ENCODE results near the gene ELOVL6. TPM values are rescaled to one million over a fixed set of nuclear protein-coding genes. Genes with fewer than 3 reads are reported as not detected.
A peak's percentile ranks its signal among the peaks of the same experiment; 100 is the strongest.
"Not testable (repeated sequence)": the region's sequence is repeated elsewhere in the genome, so short reads cannot be mapped to it uniquely, and the experiment has no call there.

The ELOVL6 gene
- total and polyA plus RNA-seq, 9 of the 15 experiments (the other 6 are each of a cell fraction or from before 2014, with no cell fraction given), result 18.3 to 82.6 (median 46.0) TPM

DNA sequence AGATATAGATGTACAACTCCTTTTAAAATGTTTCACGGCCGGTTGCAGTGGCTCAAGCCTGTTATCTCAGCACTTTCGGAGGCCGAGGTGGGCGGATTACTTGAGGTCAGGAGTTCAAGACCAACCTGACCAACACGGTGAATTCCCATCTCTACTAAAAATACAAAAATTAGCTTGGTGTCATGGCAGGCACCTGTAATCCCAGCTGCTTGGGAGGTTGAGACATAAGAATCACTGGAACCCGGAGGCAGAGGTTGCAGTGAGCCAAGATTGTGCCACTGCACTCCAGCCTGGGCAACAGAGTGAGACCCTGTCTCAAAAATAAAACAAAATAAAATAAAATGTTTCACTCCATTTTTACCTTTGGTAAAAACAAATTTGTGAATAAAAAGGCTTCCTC is 5.1 kb downstream of the ELOVL6 start:
- Histone ChIP-seq H3K9ac (ENCODE audit: insufficient read depth in 1 of 2, low read depth in 2 of 2, low read length in 2 of 2) (peak overlapping the region in 1 of 2 experiments; percentile 97; a peak in 2 of 4 replicates), H3K4me2 (ENCODE audit: insufficient read depth, low read length) (peak overlapping the region; percentile 96), H3K27ac (ENCODE audit: extremely low read depth, low read depth, low read length) (peak overlapping the region; percentile 98), H3K4me1 (replicated peaks in 1 of 2; ENCODE audit: control insufficient read depth in 2 of 2, insufficient read depth in 2 of 2, low read length in 2 of 2) (peaks cover 22 to 25% of the 10 kb centered on the region in 2 experiments), H3K79me2 (ENCODE audit: control insufficient read depth, insufficient read depth, low read length) (peaks cover 80% of the 10 kb centered on the region), H3K36me3 (ENCODE audit: control insufficient read depth, insufficient read depth, low read length) (peaks cover 53% of the 10 kb centered on the region)
- H2AFZ ChIP-seq (ENCODE audit: low read depth, low read length); H3K9me1 ChIP-seq (ENCODE audit: control insufficient read depth, insufficient read depth, low read length); ATAC-seq; H3K9me3 ChIP-seq (replicated peaks; ENCODE audit: control insufficient read depth, insufficient read depth, low read depth, low read length); in situ Hi-C loops (cut with MboI); H4K20me1 ChIP-seq (replicated peaks; ENCODE audit: control insufficient read depth, insufficient read depth, low read length); H3K27me3 ChIP-seq (ENCODE audit: control insufficient read depth in 2 of 2, insufficient read depth in 2 of 2, low read length in 2 of 2); CTCF ChIA-PET (ENCODE audit: low intra/inter-chr PET ratio); H3K4me3 ChIP-seq; BruUV-seq (replicated peaks); TF ChIP-seq MYC (CRISPR knock-in tag; IDR thresholded peaks at IDR 0.05; ENCODE audit: borderline replicate concordance, low read depth): not testable (repeated sequence)
- intact Hi-C loops (cut with micrococcal nuclease), result loop anchor here (1.0 to 10.0 kb wide), 2 partner anchors 10 to 378 kb away; partner anchors contain the start of gene GAR1
- DNase-seq (ENCODE audit: extremely low read depth in 1 of 4, low spot score in 3 of 4) (peak in 1 of 4 experiments; percentile 66), FAIRE-seq (peak; percentile 79)
- POLR2A ChIA-PET, result interaction anchor here (0.7 to 2.1 kb wide), 6 partner anchors 9 to 57 kb away, joined by 3 to 17 read pairs (median 3); no protein-coding TSS in a partner anchor
- WGBS (ENCODE audit: insufficient coverage, low coverage, missing lambda C conversion rate), result 6% methylated on average over 7 of the region's 7 CpGs
- TF ChIP-seq EGR1 (conservative IDR thresholded peaks at IDR 0.05) (peak; percentile 82), EP300 (IDR thresholded peaks at IDR 0.05; ENCODE audit: low read length) (peak; percentile 33; the same call in 1 of the 2 replicates), EHMT2 (IDR thresholded peaks at IDR 0.05) (peak; percentile 65; the same call in 1 of the 2 replicates), SMARCA5 (IDR thresholded peaks at IDR 0.05) (peak; percentile 35; the same call in 1 of the 2 replicates), LARP7 (IDR thresholded peaks at IDR 0.05) (0 out of 2 replicates have a peak, but pooled peaks have one; percentile 31), MECOM (CRISPR knock-in tag; IDR thresholded peaks at IDR 0.05) (0 out of 2 replicates have a peak, but pooled peaks have one; percentile 14), MYC (IDR thresholded peaks at IDR 0.05; ENCODE audit: low read depth, low read length) (0 out of 2 replicates have a peak, but pooled peaks have one; percentile 15), ZNF316 (IDR thresholded peaks at IDR 0.05) (peak; percentile 26; the same call in 1 of the 2 replicates)
- TF ChIP-seq, protein P1, sequence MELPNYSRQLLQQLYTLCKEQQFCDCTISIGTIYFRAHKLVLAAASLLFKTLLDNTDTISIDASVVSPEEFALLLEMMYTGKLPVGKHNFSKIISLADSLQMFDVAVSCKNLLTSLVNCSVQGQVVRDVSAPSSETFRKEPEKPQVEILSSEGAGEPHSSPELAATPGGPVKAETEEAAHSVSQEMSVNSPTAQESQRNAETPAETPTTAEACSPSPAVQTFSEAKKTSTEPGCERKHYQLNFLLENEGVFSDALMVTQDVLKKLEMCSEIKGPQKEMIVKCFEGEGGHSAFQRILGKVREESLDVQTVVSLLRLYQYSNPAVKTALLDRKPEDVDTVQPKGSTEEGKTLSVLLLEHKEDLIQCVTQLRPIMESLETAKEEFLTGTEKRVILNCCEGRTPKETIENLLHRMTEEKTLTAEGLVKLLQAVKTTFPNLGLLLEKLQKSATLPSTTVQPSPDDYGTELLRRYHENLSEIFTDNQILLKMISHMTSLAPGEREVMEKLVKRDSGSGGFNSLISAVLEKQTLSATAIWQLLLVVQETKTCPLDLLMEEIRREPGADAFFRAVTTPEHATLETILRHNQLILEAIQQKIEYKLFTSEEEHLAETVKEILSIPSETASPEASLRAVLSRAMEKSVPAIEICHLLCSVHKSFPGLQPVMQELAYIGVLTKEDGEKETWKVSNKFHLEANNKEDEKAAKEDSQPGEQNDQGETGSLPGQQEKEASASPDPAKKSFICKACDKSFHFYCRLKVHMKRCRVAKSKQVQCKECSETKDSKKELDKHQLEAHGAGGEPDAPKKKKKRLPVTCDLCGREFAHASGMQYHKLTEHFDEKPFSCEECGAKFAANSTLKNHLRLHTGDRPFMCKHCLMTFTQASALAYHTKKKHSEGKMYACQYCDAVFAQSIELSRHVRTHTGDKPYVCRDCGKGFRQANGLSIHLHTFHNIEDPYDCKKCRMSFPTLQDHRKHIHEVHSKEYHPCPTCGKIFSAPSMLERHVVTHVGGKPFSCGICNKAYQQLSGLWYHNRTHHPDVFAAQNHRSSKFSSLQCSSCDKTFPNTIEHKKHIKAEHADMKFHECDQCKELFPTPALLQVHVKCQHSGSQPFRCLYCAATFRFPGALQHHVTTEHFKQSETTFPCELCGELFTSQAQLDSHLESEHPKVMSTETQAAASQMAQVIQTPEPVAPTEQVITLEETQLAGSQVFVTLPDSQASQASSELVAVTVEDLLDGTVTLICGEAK (IDR thresholded peaks at IDR 0.05), result peak; percentile 55; the same call in 1 of the 2 replicates
- TF ChIP-seq, protein P1 (CRISPR knock-in tag; IDR thresholded peaks at IDR 0.05), result not testable (repeated sequence)
- TF ChIP-seq, protein P2, sequence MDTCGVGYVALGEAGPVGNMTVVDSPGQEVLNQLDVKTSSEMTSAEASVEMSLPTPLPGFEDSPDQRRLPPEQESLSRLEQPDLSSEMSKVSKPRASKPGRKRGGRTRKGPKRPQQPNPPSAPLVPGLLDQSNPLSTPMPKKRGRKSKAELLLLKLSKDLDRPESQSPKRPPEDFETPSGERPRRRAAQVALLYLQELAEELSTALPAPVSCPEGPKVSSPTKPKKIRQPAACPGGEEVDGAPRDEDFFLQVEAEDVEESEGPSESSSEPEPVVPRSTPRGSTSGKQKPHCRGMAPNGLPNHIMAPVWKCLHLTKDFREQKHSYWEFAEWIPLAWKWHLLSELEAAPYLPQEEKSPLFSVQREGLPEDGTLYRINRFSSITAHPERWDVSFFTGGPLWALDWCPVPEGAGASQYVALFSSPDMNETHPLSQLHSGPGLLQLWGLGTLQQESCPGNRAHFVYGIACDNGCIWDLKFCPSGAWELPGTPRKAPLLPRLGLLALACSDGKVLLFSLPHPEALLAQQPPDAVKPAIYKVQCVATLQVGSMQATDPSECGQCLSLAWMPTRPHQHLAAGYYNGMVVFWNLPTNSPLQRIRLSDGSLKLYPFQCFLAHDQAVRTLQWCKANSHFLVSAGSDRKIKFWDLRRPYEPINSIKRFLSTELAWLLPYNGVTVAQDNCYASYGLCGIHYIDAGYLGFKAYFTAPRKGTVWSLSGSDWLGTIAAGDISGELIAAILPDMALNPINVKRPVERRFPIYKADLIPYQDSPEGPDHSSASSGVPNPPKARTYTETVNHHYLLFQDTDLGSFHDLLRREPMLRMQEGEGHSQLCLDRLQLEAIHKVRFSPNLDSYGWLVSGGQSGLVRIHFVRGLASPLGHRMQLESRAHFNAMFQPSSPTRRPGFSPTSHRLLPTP (IDR thresholded peaks at IDR 0.05; ENCODE audit: borderline replicate concordance, extremely low read depth, insufficient read length), result peak; percentile 33
